Pancreas (tissue), 10 donors: Measurements from ENCODE around the gene DDI2. TPM values are rescaled to one million over a fixed set of nuclear protein-coding genes. Genes with fewer than 3 reads are reported as not detected.

ENCODE experiments used
- ATAC-seq, 4 donors: fragments of 200-7000 bp; cut with Tn5 transposase; one replicate each; pipeline versions ENCODE4 v1.8.0 to v1.9.1; 2020; ENCODE audit warnings: mild to moderate bottlenecking in 4 of 4, moderate library complexity in 4 of 4
- DNase-seq, 6 donors: peaks; one replicate each; pipeline ENCODE4 v3.0.0-alpha.2; 2020
- FAIRE-seq: peaks from 2 replicates; lab custom pipeline; 2012; peaks lifted over from hg19 to GRCh38; lab: Jason Lieb, UNC
- H3K27ac ChIP-seq, 4 donors: fragments of 200-600 bp; sonication (generic); 1 replicate in 3 of 4; 2 replicates in 1 of 4; pipeline versions ENCODE4 v1.5.0 to v1.8.0; 2020
- H3K27me3 ChIP-seq, 4 donors: fragments of 200-600 bp; one replicate each; pipeline ENCODE4 v1.8.0; 2021
- H3K36me3 ChIP-seq, 3 donors: fragments of 200-600 bp; sonication (generic) in 1 of 3; one replicate each; pipeline versions ENCODE4 v1.5.0 to v1.8.0; 2020 to 2021
- H3K4me1 ChIP-seq, 3 donors: fragments of 200-600 bp; one replicate each; pipeline ENCODE4 v1.8.0; 2021
- H3K4me3 ChIP-seq, 4 donors: fragments of 200-600 bp; sonication (generic) in 2 of 4; one replicate each; pipeline versions ENCODE4 v1.5.0 to v1.8.0; 2020 to 2021
- H3K9me3 ChIP-seq, 4 donors: fragments of 200-600 bp; one replicate each; pipeline ENCODE4 v1.8.0; 2021
- CTCF ChIP-seq, 4 donors: fragments of 200-600 bp; sonication (generic) in 3 of 4; IDR thresholded peaks; one replicate each; pipeline versions ENCODE4 v1.5.0 to v1.8.0; 2021; ENCODE audit warnings: antibody characterized with exemption in 4 of 4
- WGBS, 2 donors: extraction: QIAGEN DNeasy Blood & Tissue Kit; methylation state at CpG; one replicate each; pipeline ENCODE4 v1.1.7; 2013; 5-methylcytosine and 5-hydroxymethylcytosine counted together
- intact Hi-C, 3 donors: fragments of 100-400 bp; cut with DNase I; formaldehyde crosslinking; loops; one replicate each; pipeline versions ENCODE4 v1.11.1 to v1.14.2; 2022
- polyA plus RNA-seq, 2 donors: library from polyadenylated mRNA; stranded (reverse); fragments of 200-250 nt; gene quantifications; one replicate each; pipeline ENCODE4 v1.2.3, GENCODE V29; 2013
- total RNA-seq, 6 donors: library from RNA; stranded (reverse); fragmentation: NEBNext Ultra II Directional in 4 of 6; extraction: Animal tissue kit (Norgen Biotek cat#: 25700) in 4 of 6; gene quantifications; one replicate each; pipeline versions ENCODE4 v1.2.1 to v1.2.4, GENCODE V29; 2021 to 2023
- donor health status: healthy with polysubstance abuse.
- donor health status: DM: no; HTN: no; CAD: no; lungs with moderate emphysema.
- donor health status: DM: no; HTN: no; CAD: no.
- donor health status: control.
- donor health status: control.
- donor health status: Bipolar disorder and iron deficiency.
- donor health status: DM: yes; HTN: yes; CAD: no.
- donor health status: DM: no; HTN: no; CAD: no.
- donor health status: DM: no; HTN: no; CAD: no.
- donor health status: DM: yes; HTN: yes; CAD: no.

The DDI2 gene
- total and polyA plus RNA-seq, 8 donors = 4.7 to 17.8 (median 15.3) TPM

GRCh38 chr1:15621975-15622374 lies 4.7 kb downstream of the DDI2 start:
- H3K27me3 ChIP-seq = no peaks in the 10 kb centered on the region
- no peak for FAIRE-seq
- H3K4me3 ChIP-seq = no peak overlapping the region
- no peak for DNase-seq
- no peaks in the 10 kb centered on the region for H3K9me3 ChIP-seq
- intact Hi-C loops = no loop called here
- H3K36me3 ChIP-seq = no peaks in the 10 kb centered on the region
- no peak for TF ChIP-seq CTCF (IDR thresholded peaks at IDR 0.05)
- H3K27ac ChIP-seq = no peak overlapping the region
- H3K4me1 ChIP-seq = peaks cover 15 to 46% (median 44%) of the 10 kb centered on the region in 3 donors
- 80 to 86% methylated on average over 5 of the region's 5 CpGs for WGBS, 2 donors
- ATAC-seq = no peak

GRCh38 chr1:15622712-15623373 lies 5.6 kb downstream of the DDI2 start:
- no peak for ATAC-seq
- no peak overlapping the region for H3K4me3 ChIP-seq
- no peaks in the 10 kb centered on the region for H3K36me3 ChIP-seq
- DNase-seq = no peak
- H3K27ac ChIP-seq = no peak overlapping the region
- no peak for FAIRE-seq
- H3K27me3 ChIP-seq = no peaks in the 10 kb centered on the region
- TF ChIP-seq CTCF (IDR thresholded peaks at IDR 0.05) = no peak
- intact Hi-C loops = no loop called here
- no peaks in the 10 kb centered on the region for H3K9me3 ChIP-seq
- WGBS, 2 donors = 86 to 91% methylated on average over 7 of the region's 7 CpGs
- peaks cover 15 to 48% (median 44%) of the 10 kb centered on the region in 3 donors for H3K4me1 ChIP-seq

GRCh38 chr1:15623435-15623834 lies 6.2 kb downstream of the DDI2 start:
- Histone ChIP-seq H3K4me3 (no peak overlapping the region), H3K9me3 (no peaks in the 10 kb centered on the region), H3K4me1 (peaks cover 17 to 53% (median 44%) of the 10 kb centered on the region in 3 donors), H3K36me3 (no peaks in the 10 kb centered on the region), H3K27me3 (no peaks in the 10 kb centered on the region), H3K27ac (no peak overlapping the region)
- DNase-seq (no peak), FAIRE-seq (no peak), ATAC-seq (no peak)
- 87 to 92% methylated on average over 6 of the region's 6 CpGs for WGBS, 2 donors
- TF ChIP-seq CTCF (IDR thresholded peaks at IDR 0.05) = no peak
- intact Hi-C loops = no loop called here

GRCh38 chr1:15624133-15624714 lies 7.0 kb downstream of the DDI2 start:
- DNase-seq (no peak), ATAC-seq (no peak), FAIRE-seq (no peak)
- peaks cover 15 to 45% (median 41%) of the 10 kb centered on the region in 3 donors for H3K4me1 ChIP-seq
- no peaks in the 10 kb centered on the region for H3K27me3 ChIP-seq
- intact Hi-C loops = no loop called here
- TF ChIP-seq CTCF (IDR thresholded peaks at IDR 0.05) = no peak
- H3K36me3 ChIP-seq = no peaks in the 10 kb centered on the region
- no peaks in the 10 kb centered on the region for H3K9me3 ChIP-seq
- H3K4me3 ChIP-seq = no peak overlapping the region
- H3K27ac ChIP-seq = no peak overlapping the region
- 84 to 89% methylated on average over 3 of the region's 3 CpGs for WGBS, 2 donors
